ENCODE data around the gene COA4. TPM values are rescaled to one million over a fixed set of nuclear protein-coding genes. Genes with fewer than 3 reads are reported as not detected.
A peak's percentile ranks its signal among the peaks of the same experiment; 100 is the strongest.
"Not testable (repeated sequence)": the region's sequence is repeated elsewhere in the genome, so short reads cannot be mapped to it uniquely, and the experiment has no call there.

Gene COA4
- polyA plus RNA-seq, 3 donors from 2014 or later, result 52.4 to 62.3 (median 57.0) TPM

DNA sequence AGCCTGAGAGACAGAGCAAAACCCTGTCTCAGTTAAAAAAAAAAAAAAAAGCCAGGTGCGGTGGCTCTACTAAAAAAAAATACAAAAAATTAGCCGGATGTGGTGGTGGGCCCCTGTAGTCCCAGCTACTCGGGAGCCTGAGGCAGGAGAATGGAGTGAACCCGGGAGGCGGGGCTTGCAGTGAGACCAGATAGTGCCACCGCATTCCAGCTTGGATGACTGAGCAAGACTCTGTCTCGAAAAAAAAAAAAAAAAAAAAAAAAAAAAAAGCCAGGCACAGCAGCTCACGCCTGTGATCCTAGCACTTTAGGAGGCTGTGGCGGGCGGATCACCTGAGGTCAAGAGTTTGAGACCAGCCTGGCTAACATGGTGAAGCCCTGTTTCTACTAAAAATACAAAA is 3.8 kb upstream of the COA4 start:
- not testable (repeated sequence) for H3K9me3 Mint-ChIP-seq; H3K27ac Mint-ChIP-seq; DNase-seq; H3K36me3 Mint-ChIP-seq; H3K4me3 Mint-ChIP-seq; H3K27me3 Mint-ChIP-seq (ENCODE audit: low read depth in 3 of 3)
- H3K4me1 Mint-ChIP-seq, result peaks cover 24 to 27% of the 10 kb centered on the region in 2 donors

- Mint-ChIP-seq H3K4me3 (peak overlapping the region in 2 of 5 donors; percentile 12 to 38), H3K27ac (no peak overlapping the region), H3K4me1 (peaks cover 34 to 37% of the 10 kb centered on the region in 2 donors), H3K36me3 (peaks cover 1 to 2% (median 2%) of the 10 kb centered on the region in 3 donors), H3K9me3 (no peaks in the 10 kb centered on the region), H3K27me3 (ENCODE audit: low read depth in 3 of 3) (peaks cover 3 to 7% (median 4%) of the 10 kb centered on the region in 3 donors)
- no peak for DNase-seq
Measured at GRCh38 chr11:73878771-73879170, 2.1 kb upstream of the COA4 start.

DNA sequence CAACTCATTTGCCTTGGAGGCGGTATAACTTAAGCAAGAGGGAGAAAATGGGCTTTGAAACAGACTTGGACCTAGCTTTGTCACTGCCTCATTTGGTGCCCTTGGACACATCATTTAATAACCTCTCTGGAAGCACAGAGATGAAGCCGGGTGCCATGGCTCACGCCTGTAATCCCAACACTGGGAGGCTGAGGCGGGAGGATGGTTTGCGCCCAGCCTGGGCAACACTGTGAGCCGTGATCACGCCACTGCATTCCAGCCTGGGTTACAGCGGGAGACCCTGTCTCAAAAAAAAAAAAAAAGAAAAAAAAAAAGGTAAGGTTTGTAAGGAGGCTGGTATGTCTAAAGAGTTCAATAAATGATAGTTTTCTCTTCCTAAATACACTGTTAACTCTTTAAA is 806 bp downstream of the COA4 start:
- peak overlapping the region; percentile 95 to 100 (median 97) for H3K4me3 Mint-ChIP-seq
- H3K27me3 Mint-ChIP-seq (ENCODE audit: low read depth in 3 of 3), result peaks cover 3 to 7% (median 4%) of the 10 kb centered on the region in 3 donors
- H3K36me3 Mint-ChIP-seq, result peaks cover 3 to 7% (median 3%) of the 10 kb centered on the region in 3 donors
- DNase-seq, result no peak
- peak overlapping the region; percentile 89 to 99 (median 99) for H3K27ac Mint-ChIP-seq
- no peaks in the 10 kb centered on the region for H3K9me3 Mint-ChIP-seq
- peaks cover 34 to 43% of the 10 kb centered on the region in 2 donors for H3K4me1 Mint-ChIP-seq

DNA sequence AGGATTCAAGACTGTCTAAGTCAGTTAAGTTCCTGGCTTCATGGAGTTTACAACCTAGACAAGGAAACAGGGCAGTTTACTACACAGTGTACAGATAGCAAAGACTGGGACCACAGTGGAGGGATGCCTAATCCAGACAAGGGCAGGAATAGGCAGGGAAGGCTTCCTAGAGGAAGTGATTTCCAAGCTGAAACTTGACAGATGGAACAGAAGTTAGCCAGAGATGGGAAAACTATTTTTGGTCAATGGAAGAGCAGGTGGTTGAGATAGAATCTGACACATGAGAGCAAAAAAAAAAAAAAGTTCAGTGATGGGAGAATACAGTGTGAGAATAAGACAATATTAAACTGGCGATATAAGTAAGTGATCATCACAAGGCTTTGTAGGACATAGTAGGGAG is 1.3 kb downstream of the COA4 start:
- Mint-ChIP-seq H3K27ac (peak overlapping the region; percentile 89 to 99 (median 99)), H3K36me3 (peaks cover 3 to 7% (median 4%) of the 10 kb centered on the region in 3 donors), H3K9me3 (no peaks in the 10 kb centered on the region), H3K4me1 (peaks cover 34 to 43% of the 10 kb centered on the region in 2 donors), H3K4me3 (peak overlapping the region; percentile 95 to 100 (median 97)), H3K27me3 (ENCODE audit: low read depth in 3 of 3) (peaks cover 3 to 7% (median 4%) of the 10 kb centered on the region in 3 donors)
- DNase-seq, result no peak

DNA sequence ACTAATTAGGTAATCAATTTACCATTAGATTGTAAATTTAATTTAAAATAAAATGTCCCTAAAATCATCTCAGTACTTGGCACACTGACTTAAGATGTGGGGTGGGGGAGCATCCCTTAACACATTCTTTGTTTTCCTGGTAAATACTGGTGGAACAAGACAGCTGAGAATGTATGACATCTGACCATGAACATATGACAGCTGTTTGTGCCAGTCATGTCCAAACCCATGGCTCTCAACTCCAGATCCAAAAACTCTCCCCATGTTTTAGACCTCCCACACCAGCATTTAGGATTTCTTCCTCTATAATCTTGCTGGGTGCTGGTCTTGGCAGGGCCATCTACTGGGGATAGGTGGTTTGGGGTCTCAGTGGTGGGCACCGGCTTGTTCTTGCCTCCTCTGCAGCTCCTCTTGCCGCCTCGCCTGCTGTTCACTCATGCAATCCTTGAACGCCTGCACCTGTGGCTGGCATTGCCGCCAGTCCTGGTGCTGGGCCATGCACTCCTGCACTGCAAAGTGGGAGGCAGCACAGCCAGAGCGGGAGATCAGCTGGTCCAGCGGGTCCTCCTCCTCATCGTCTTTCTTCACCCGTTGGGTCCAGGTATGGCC is 3.8 kb downstream of the COA4 start:
- DNase-seq, result no peak
- peaks cover 3 to 10% (median 6%) of the 10 kb centered on the region in 3 donors for H3K36me3 Mint-ChIP-seq
- no peak overlapping the region for H3K4me3 Mint-ChIP-seq
- peak overlapping the region in 1 of 6 donors; percentile 7 for H3K27ac Mint-ChIP-seq
- no peaks in the 10 kb centered on the region for H3K9me3 Mint-ChIP-seq
- H3K4me1 Mint-ChIP-seq, result peaks cover 34 to 41% of the 10 kb centered on the region in 2 donors
- peaks cover 3 to 7% (median 4%) of the 10 kb centered on the region in 3 donors for H3K27me3 Mint-ChIP-seq (ENCODE audit: low read depth in 3 of 3)

DNA sequence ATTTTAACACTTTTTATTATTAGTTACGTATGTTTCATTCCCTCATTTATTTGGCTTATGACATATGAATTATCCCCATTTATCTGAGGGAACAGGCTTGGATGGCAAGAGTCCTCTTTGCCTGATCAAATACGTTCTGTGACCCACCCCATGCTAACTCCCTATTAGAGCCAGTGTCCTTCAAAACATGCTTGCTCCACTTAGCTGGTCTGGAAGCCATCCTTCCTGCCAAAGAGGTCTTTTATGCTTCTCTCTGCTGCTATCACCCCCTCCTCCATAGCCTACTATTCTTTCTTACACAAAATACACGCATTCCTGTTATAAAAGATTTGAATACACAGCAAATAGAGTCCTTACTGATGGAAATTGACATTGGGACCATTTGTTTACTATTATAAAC is 6.4 kb downstream of the COA4 start:
- DNase-seq, result no peak
- H3K36me3 Mint-ChIP-seq, result peaks cover 6 to 11% (median 6%) of the 10 kb centered on the region in 3 donors
- no peaks in the 10 kb centered on the region for H3K9me3 Mint-ChIP-seq
- no peaks in the 10 kb centered on the region for H3K27me3 Mint-ChIP-seq (ENCODE audit: low read depth in 3 of 3)
- H3K27ac Mint-ChIP-seq, result no peak overlapping the region
- H3K4me3 Mint-ChIP-seq, result no peak overlapping the region
- H3K4me1 Mint-ChIP-seq, result peaks cover 8 to 15% of the 10 kb centered on the region in 2 donors

DNA sequence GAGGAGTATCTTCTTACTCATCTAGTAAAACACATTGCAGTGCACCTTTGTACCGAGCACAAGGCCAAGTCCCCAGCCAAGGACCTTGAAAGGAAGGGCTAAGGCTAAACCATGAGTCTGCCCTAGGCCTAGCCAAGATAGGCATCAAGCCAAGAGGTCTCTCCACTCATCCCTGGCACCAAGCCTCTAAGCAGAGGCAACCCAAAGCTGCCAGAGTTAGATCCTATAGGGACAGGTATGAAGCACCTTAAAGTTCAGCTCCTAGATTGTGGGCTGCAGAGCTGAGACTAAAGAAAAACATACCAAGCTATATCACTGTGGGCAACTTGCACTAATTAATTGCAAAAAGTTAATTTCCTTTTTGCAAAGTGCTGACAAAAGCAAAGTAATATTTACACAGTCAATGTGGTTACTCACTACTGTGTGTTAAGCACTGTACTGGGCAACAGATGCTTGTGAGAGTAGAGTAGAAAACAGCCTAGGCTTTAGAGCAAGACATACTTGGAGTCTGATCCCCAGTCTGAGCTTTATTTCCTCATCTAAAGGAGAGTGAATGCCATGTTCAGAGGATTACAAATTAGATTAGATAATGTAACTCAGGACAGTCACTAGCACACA is 7.2 kb downstream of the COA4 start:
- no peak overlapping the region for H3K4me3 Mint-ChIP-seq
- peaks cover under 1 to 6% of the 10 kb centered on the region in 2 donors for H3K4me1 Mint-ChIP-seq
- H3K27me3 Mint-ChIP-seq (ENCODE audit: low read depth in 3 of 3), result no peaks in the 10 kb centered on the region
- no peak for DNase-seq
- no peaks in the 10 kb centered on the region for H3K9me3 Mint-ChIP-seq
- H3K27ac Mint-ChIP-seq, result no peak overlapping the region
- H3K36me3 Mint-ChIP-seq, result peaks cover 8 to 16% (median 11%) of the 10 kb centered on the region in 3 donors

GRCh38 chr11:73866586-73866996 is 10.1 kb downstream of the COA4 start:
- H3K9me3 Mint-ChIP-seq, result no peaks in the 10 kb centered on the region
- H3K27ac Mint-ChIP-seq, result no peak overlapping the region
- no peaks in the 10 kb centered on the region for H3K27me3 Mint-ChIP-seq (ENCODE audit: low read depth in 3 of 3)
- DNase-seq, result no peak
- peaks cover 11 to 20% (median 14%) of the 10 kb centered on the region in 3 donors for H3K36me3 Mint-ChIP-seq
- no peaks in the 10 kb centered on the region for H3K4me1 Mint-ChIP-seq
- no peak overlapping the region for H3K4me3 Mint-ChIP-seq

GRCh38 chr11:73866095-73866579 is 10.5 kb downstream of the COA4 start:
- Mint-ChIP-seq H3K27ac (no peak overlapping the region), H3K4me1 (no peaks in the 10 kb centered on the region), H3K36me3 (peaks cover 10 to 22% (median 13%) of the 10 kb centered on the region in 3 donors), H3K27me3 (ENCODE audit: low read depth in 3 of 3) (no peaks in the 10 kb centered on the region), H3K4me3 (no peak overlapping the region), H3K9me3 (no peaks in the 10 kb centered on the region)
- no peak for DNase-seq

DNA sequence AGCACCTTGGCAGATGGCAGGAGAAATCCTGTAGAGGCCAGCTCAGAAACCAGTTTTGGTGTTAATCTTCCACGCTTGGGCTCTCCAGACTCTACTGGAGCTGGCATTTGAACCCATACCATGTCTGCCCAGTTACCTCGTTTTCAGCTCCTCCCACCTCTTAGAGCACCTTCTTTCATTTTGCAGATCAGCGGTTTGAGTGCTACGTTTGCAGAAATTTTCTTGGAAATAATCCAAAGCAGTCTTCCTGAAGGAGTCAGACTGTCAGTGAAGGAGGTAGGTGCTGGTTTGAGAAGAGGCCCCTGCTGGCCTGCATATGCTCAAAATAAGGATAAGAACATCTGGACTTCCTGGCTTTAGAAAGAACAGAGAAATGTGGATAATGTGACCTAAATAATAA is 13.7 kb downstream of the COA4 start:
- Mint-ChIP-seq H3K36me3 (peaks cover 10 to 36% (median 24%) of the 10 kb centered on the region in 3 donors), H3K9me3 (no peaks in the 10 kb centered on the region), H3K27me3 (ENCODE audit: low read depth in 3 of 3) (no peaks in the 10 kb centered on the region), H3K4me3 (no peak overlapping the region), H3K4me1 (no peaks in the 10 kb centered on the region), H3K27ac (no peak overlapping the region)
- DNase-seq, result no peak

DNA sequence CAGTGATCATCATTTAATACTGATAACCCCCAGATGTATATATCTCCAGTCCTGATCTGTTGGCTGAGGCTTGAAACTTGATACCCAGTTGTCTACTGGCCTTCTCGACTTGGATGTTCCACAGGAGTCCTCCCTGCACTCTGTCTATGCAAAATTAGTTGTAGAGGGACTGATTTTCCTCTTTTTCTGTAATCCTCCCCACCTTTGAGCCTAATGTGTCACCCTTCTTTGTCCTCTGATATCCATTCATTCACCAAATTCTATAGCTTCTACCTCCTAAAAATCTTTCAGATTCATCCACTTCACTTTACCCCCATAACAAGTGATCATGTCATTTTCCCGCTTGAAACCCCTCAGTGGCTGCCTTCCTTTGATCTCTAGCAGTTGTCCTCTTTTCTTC is 16.4 kb downstream of the COA4 start:
- H3K9me3 Mint-ChIP-seq, result no peaks in the 10 kb centered on the region
- no peak overlapping the region for H3K4me3 Mint-ChIP-seq
- no peaks in the 10 kb centered on the region for H3K4me1 Mint-ChIP-seq
- DNase-seq, result no peak
- no peaks in the 10 kb centered on the region for H3K27me3 Mint-ChIP-seq (ENCODE audit: low read depth in 3 of 3)
- no peak overlapping the region for H3K27ac Mint-ChIP-seq
- peaks cover 7 to 34% (median 24%) of the 10 kb centered on the region in 3 donors for H3K36me3 Mint-ChIP-seq

DNA sequence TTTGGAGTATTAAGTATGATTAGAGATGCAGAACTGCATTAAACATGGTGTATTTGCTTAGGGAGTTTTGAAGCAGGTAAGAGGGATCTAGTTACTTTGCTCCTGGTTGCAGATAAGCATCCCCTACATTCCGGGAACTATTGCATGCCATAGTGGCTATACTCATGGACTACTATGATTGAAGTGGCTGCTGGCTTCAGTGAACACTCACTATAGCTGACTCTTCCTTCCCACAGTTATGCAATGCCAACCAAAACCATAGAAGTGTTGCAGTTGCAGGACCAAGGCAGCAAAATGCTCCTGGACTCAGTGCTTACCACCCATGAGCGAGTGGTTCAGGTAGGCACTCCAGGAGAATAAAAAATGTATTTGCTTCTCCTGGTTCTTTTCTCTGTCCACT is 17.0 kb downstream of the COA4 start:
- no peak overlapping the region for H3K27ac Mint-ChIP-seq

DNA sequence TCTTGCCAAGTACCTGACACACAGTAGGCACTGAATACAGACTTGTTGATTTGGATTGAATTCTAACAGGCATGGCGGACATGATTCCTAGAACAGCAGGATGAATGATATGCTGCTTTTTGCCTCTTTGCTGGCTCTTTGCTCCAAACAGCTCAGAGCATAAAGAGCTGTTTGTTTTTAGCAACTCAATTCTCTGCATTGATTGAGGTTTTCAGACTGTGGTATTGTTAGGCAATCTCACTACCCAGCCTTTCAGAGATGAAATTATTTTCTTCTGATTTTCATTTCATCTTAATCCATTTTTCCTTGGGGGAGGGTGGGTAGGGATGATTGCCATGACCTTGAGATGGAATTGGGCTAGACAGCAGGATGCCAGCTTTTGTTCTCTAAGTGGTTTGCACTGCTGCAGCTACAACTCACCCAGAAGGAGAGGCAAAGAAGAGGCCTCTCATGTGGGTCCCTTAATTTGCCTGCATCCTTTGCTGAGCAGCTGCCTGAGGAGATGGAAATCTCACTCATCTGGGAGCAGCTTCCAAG is 20.5 kb downstream of the COA4 start:
- H3K9me3 Mint-ChIP-seq, result no peaks in the 10 kb centered on the region
- peak overlapping the region in 1 of 6 donors; percentile 38 for H3K27ac Mint-ChIP-seq

More for the DNA sequence above, 17.0 kb downstream of the COA4 start:
- H3K36me3 Mint-ChIP-seq, result peaks cover 4 to 32% (median 24%) of the 10 kb centered on the region in 3 donors
- no peak for DNase-seq
- H3K4me3 Mint-ChIP-seq, result no peak overlapping the region
- H3K4me1 Mint-ChIP-seq, result no peaks in the 10 kb centered on the region
- H3K9me3 Mint-ChIP-seq, result no peaks in the 10 kb centered on the region
- no peaks in the 10 kb centered on the region for H3K27me3 Mint-ChIP-seq (ENCODE audit: low read depth in 3 of 3)

GRCh38 chr11:73854680-73855079 is 22.0 kb downstream of the COA4 start:
- peaks cover 0 to 20% (median 14%) of the 10 kb centered on the region in 3 donors for H3K36me3 Mint-ChIP-seq
- H3K27ac Mint-ChIP-seq, result no peak overlapping the region
- no peaks in the 10 kb centered on the region for H3K4me1 Mint-ChIP-seq
- no peaks in the 10 kb centered on the region for H3K9me3 Mint-ChIP-seq
- no peak overlapping the region for H3K4me3 Mint-ChIP-seq
- no peak for DNase-seq
- no peaks in the 10 kb centered on the region for H3K27me3 Mint-ChIP-seq (ENCODE audit: low read depth in 3 of 3)

More for the DNA sequence above, 20.5 kb downstream of the COA4 start:
- no peak for DNase-seq
- no peaks in the 10 kb centered on the region for H3K27me3 Mint-ChIP-seq (ENCODE audit: low read depth in 3 of 3)
- no peak overlapping the region for H3K4me3 Mint-ChIP-seq
- no peaks in the 10 kb centered on the region for H3K4me1 Mint-ChIP-seq
- H3K36me3 Mint-ChIP-seq, result peaks cover 0 to 24% (median 21%) of the 10 kb centered on the region in 3 donors
